ENCODE results near the gene ITPK1. TPM values are rescaled to one million over a fixed set of nuclear protein-coding genes. Genes with fewer than 3 reads are reported as not detected.

Gene ITPK1
- total and polyA plus RNA-seq, 2 experiments from 2014 or later: 35.9 to 101 TPM

- Mint-ChIP-seq H3K36me3 (ENCODE audit: low read depth) (peaks cover 23% of the 10 kb centered on the region; the same call in 2 of the 3 replicates), H3K4me1 (peaks cover 90% of the 10 kb centered on the region), H3K27me3 (ENCODE audit: insufficient read depth, low read depth, poor library complexity) (peaks cover 36% of the 10 kb centered on the region), H3K4me3 (no peak overlapping the region), H3K9me3 (no peaks in the 10 kb centered on the region; the same call in 2 of the 3 replicates), H3K27ac (no peak overlapping the region)
- TF ChIP-seq REST (IDR thresholded peaks at IDR 0.05; ENCODE audit: unreplicated experiment) (no peak), JUNB (IDR thresholded peaks at IDR 0.05; ENCODE audit: unreplicated experiment) (no peak), CTCF (conservative IDR thresholded peaks at IDR 0.05; ENCODE audit: low read depth in 2 of 2) (no peak), ZNF114 (CRISPR knock-in tag; IDR thresholded peaks at IDR 0.05) (no peak), CREB1 (CRISPR knock-in tag; IDR thresholded peaks at IDR 0.05; ENCODE audit: low read depth) (no peak), STAT1 (IDR thresholded peaks at IDR 0.05; ENCODE audit: unreplicated experiment) (no peak), ZNF331 (CRISPR knock-in tag; IDR thresholded peaks at IDR 0.05; ENCODE audit: low read depth) (no peak), EZH2 (IDR thresholded peaks at IDR 0.05; ENCODE audit: low read depth, unreplicated experiment) (no peak), ETS1 (IDR thresholded peaks at IDR 0.05) (no peak), NANOG (IDR thresholded peaks at IDR 0.05; ENCODE audit: borderline replicate concordance) (no peak), POLR2AphosphoS5 (IDR thresholded peaks at IDR 0.05; ENCODE audit: low read depth) (no peak), ZNF462 (CRISPR knock-in tag; IDR thresholded peaks at IDR 0.05) (no peak), EZH2phosphoT487 (IDR thresholded peaks at IDR 0.05; ENCODE audit: unreplicated experiment) (no peak)
- Histone ChIP-seq H3K79me2 (replicated peaks; ENCODE audit: insufficient read depth) (peaks cover 82% of the 10 kb centered on the region), H3F3A (replicated peaks; ENCODE audit: low read depth) (peaks cover 6% of the 10 kb centered on the region; the same call in 1 of the 2 replicates), H3K9me2 (ENCODE audit: insufficient read depth) (no peaks in the 10 kb centered on the region), H2AFZ (no peak overlapping the region), H3K4me1 (ENCODE audit: insufficient read depth) (peaks cover 64% of the 10 kb centered on the region), H3K27me3 (ENCODE audit: insufficient read depth) (no peaks in the 10 kb centered on the region), H4K20me1 (replicated peaks; ENCODE audit: insufficient read depth) (peaks cover 23% of the 10 kb centered on the region), H3K27ac (ENCODE audit: low read depth) (no peak overlapping the region), H3K36me3 (ENCODE audit: insufficient read depth) (peaks cover 3% of the 10 kb centered on the region; the same call in 1 of the 2 replicates), H3K4me3 (no peak overlapping the region), H3K4me2 (0 out of 2 replicates have a peak overlapping the region, but pooled peaks have one; percentile 14)
- DNase-seq (ENCODE audit: low spot score): no peak
- ATAC-seq: no peak
These were observed 68.6 kb downstream of the ITPK1 start for GRCh38 chr14:93047157-93047556.

Measured in GM23338 (cell line).